ENCODE data around the gene CYP26B1.
"Not testable (repeated sequence)": the region's sequence is repeated elsewhere in the genome, so short reads cannot be mapped to it uniquely, and the experiment has no call there.

Gene CYP26B1

DNA sequence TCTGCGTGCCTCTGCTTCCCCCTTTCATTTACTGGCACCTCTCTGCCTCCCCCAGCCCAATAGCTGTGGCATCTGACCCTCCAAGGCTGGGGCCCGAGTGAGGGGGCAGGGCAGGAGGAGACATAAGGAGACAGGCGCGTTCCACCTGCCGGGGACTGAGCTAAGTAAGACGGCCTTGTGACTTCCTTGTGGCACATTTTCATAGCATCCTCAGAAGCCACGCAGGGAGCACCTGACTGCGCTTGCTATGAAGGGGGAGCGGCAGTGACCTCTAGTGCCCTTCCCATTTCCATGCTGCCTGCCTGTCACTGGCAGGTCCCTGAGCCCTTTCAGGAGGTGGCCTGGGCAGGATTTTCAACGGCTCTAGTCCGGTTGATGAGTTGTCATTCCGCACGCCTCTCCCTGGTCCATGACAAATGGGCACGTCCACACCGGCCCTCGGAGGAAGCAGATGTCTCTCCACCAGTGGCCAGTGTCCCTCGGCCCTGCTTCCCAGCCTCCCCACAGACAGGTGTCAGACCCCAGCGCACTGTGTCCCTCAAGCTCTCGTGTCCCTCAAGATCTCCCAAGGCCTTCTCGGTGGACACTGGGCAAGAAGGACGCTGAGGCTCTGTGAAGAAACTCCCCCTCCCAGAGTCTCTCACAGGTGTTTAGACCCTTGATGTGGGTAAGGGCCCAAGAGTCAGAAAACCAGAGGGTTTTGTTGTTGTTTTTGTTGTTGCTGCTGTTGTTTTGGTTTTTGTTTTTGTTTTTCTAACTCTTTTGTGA, 42.7 kb downstream of the CYP26B1 start:
- no peak for DNase-seq

DNA sequence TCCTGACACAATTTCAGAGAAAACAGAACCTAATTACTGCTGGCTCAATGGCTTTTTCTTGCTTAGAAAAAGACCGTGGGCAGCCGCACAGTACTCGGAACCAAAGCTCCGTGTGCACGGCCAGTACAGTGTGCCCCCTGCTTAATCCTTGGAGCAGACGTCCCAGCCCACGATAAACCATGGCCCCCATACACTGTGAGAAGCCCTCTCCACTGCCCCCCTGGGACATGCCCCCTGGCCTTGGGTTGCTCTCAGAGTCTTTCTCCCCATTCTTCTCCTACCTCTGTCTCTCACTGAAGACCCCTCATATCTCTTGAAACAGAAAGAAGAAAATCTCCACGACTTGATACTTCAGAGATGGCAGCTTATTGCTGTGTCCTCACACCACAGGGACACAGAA, 44.0 kb downstream of the CYP26B1 start:
- DNase-seq = no peak

DNA sequence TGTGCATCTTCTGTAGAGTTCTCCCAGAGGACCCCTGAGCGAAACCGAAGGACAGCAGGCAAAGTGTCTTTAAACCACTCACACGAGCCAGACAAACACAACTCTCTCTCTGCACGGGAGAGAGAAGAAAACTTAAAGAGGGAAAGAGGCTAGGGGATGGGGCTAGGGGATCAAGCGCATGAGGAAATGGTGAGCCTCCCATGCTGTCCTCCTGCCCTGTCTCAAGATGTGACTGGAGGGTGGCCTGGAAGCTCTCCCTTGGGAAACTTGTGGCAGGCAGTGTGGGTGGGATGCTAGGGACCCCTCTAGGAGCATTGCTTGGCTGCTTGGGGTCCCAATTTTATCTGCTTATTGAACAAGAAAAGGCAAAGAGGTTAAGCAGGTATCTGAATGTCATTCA, 44.5 kb downstream of the CYP26B1 start:
- DNase-seq = no peak

DNA sequence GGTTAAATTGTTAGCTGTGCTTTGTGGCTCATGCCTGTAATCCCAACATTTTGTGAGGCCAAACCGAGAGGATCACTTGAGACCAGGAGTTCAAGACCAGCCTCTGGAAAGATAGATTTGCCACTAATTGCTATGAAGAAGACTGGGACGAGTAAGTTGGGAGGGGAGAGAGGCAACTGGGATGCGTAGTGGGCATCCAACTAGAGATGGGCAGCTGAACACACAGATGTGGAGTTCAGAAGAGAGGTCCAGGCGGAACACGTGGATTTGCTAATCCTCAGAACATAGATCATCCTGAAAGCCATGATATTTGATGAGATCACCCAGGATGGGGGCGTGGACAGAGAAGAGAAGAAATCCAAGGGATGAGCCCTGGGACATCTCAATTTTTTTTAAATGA, 48.7 kb downstream of the CYP26B1 start:
- DNase-seq = no peak

DNA sequence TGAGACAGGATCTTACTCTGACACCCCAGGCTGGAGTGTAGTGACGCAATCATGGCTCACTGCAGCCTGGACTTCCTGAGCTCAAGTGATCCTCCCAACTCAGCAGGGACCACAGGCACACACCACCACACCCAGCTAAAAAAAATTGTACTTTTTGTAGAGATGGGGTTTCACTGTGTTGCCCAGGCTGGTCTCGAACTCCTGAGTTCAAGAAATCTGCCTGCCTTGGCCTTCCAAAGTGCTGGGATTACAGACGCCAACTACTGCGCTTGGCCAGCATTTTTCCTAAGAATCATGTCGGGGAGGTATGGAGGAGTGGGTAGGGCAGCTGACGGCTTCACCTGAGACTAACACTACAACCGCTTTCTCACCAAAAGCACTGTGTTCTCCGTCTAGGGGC, 50.4 kb downstream of the CYP26B1 start:
- no peak for DNase-seq

DNA sequence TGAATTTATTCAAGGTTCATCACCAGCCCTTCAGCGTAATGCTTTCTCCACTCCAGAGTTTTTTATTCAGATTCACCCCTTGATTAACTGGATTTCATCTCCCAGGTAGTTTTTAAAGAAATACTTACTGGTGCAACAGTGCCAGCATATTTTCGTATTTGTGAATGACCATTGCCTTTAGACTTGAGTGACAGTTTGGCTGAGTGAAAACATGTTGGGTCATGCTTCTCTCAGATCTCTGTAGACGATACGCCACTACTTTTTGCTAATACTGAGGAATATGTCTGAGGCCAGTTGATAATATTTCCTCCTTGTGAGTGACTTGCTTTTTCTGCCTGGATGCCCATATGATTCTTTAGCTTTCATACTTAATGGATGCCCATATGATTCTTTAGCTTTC, 51.5 kb downstream of the CYP26B1 start:
- DNase-seq = no peak

DNA sequence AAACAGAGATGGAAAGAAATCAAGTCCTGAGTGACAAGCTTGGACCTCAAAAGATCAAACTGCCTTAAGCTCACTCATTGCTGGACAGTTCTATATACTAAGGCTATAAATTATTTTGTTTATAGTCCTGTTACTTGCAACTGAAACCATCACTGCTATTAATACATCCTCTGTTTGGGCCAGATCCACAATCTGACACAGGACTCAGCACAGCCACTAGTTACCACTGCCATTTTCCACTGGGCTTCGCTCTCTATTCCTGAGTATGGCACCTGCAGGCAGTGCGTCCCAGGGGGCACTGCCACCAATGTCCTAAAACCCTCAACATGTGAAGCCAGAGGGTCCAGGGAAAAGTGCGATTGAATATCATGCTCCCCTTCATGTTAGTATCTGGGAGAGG, 52.3 kb downstream of the CYP26B1 start:
- DNase-seq = no peak

DNA sequence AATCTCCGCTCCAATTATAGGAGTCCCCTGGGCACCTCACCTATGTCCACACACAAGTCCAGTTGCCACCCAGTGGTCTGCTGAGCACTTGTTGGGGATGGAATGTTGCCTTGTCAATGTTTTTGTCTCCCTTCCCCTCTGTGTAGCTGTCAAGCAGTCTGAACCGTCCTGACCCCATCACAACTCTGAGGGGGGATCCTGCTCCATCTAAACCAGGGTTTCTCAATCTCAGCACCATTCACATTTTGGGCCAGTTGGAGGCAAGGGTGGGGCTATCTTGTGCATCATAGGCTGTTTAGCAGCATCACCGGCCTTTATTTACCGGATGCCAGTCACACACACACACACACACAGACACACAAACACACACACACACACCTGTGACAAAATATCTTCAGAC, 53.0 kb downstream of the CYP26B1 start:
- DNase-seq = no peak

DNA sequence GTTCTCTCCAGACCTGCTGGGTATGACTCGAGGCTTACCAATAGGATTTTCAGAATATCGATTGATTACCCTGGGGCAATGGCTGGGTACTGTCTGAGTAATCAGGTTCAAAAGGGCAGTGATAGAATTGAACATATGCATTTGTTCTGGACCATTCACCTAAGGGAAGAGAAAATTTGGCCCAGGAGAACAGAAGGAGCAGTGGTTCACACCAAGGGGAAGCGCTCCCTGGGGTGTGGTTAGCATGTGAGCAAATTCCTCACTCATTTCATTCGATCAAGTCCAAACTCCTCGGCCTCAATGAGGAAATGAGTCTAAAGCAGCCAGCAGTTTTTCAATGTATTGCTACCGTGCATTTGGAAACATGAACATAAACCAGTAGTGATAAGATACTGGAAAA, 55.6 kb downstream of the CYP26B1 start:
- DNase-seq = no peak

DNA sequence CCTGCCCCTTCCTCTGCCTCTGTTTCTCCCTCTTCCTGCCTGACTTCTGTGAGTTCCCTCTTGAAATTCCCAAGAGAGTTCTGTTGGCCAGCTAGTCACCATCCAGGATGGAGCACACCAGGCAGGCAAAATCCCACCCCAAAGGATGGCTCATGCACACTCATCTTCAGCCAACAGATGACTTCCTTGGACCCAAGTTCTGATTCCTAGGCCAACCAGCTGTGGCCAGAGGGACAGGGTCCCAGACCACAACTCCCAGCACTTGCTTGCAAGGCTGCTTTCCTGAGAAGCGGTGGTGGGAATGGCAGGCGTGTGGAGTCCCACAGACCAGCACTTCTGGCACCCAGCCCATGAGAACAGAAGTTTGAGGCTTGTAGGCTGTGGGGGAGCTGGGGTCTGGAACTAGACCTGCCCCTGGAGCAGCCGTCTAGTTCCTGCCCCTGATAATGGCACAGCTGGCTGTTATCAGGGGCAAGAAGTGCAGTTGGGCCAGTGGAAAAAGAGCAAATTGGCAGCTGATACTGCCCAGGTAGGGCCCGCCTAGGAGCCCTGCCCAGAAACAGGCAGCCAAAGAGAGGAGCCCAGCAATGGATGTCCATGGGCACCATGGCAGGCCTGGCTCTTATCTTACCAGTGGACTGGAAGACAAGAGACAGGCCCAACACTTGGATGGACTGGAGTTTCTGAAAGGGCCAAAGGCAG, 56.7 kb downstream of the CYP26B1 start:
- no peak for DNase-seq

DNA sequence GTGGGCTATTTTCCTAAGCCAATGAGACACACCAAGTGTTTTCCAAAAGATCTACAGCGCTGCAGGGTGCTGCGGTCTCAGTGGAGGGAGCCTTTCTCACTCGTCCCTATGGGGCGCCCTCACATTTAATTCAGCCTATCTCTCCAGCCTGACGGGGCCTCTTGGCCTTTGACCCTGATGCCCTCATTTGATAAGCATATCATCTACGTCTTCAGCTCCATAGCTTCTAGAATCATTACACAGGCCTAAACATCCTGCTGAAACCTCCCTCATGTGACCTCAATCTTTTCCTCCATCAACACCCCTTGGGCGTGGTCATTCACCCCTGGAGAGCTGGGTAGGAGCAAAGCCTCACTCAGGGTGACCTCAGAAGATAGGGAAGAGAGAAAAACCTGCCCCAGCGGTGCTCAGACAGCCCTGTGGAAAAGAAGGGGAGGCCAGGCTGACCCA, 57.4 kb downstream of the CYP26B1 start:
- DNase-seq = no peak

DNA sequence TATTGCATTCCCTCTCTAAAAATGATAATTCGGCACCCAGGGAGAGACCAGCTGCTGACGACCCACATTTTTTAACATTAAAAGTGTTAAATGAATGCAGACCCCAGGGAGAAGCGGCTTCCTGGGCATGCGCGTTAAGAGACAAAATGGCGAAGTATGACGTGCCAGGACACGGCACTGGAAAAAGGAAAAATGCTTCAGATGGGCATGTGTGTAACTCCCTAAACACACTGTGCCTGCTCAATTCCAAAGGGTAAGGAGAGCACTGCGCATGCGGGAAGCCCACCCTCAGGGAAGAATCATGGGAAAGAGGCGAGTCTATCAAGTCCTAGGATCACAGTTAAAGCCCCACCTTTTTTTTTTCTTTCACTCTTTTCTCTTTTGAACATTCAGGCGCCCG, 58.1 kb downstream of the CYP26B1 start:
- no peak for DNase-seq

DNA sequence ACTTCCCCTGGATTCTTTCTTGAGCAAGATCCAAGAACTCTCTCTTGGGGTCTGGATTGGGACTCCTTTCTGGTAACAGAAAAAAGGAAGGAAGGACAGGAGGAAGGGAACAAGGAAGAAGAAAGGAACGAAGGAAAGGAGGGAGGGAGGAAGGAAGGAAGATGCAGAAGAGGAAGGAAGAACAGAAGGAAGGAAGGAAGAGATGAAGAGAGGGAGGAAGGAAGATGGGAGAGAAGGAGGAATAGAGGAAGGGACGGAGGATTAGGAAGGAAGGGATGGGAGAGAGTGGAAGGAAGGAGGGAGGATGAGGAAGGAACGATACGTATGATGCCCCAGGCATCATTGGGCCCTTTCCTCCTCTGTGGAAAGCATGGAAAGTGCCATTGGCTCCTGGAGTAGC, 58.6 kb downstream of the CYP26B1 start:
- DNase-seq = no peak

DNA sequence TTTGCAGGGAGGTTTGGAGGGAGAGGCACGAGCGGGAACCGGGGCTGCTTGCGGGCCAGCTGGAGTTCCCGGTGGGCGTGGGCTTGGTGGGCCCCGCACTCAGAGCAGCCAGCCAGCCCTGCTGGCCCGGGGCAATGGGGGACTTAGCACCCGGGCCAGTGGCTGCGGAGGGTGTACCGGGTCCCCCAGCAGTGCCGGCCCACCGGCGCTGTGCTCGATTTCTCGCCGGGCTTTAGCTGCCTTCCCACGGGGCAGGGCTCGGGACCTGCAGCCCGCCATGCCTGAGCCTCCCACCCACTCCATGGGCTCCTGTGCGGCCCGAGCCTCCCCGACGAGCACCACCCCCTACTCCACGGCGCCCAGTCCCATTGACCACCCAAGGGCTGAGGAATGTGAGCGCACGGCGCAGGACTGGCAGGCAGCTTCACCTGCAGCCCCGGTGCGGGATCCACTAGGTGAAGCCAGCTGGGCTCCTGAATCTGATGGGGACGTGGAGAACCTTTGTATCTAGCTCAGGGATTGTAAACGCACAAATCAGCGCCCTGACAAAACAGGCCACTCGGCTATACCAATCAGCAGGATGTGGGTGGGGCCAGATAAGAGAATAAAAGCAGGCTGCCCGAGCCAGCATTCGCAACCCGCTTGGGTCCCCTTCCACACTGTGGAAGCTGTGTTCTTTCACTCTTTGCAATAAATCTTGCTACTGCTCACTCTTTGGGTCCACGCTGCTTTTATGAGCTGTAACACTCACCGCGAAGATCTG, 60.6 kb downstream of the CYP26B1 start:
- not testable (repeated sequence) for DNase-seq

DNA sequence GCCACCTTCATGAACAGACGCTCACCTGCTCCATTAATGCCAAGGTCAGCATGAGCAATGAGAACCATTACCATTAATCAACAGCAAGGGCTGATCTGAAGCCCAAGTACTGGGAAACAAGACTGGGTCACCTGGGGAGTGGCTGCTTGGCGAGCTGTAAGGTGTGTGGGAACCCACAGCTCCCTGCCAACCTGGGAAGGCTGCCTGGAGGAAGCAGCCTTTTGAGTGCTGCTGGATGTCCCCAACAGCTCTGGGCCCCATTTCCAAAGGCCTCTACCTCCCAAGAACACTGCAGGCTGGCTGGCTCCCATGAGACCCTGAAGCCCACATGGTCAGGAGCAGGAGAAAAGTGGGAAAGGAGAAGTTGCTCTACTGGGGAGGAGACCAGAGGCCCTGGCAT, 62.1 kb downstream of the CYP26B1 start:
- no peak for DNase-seq

DNA sequence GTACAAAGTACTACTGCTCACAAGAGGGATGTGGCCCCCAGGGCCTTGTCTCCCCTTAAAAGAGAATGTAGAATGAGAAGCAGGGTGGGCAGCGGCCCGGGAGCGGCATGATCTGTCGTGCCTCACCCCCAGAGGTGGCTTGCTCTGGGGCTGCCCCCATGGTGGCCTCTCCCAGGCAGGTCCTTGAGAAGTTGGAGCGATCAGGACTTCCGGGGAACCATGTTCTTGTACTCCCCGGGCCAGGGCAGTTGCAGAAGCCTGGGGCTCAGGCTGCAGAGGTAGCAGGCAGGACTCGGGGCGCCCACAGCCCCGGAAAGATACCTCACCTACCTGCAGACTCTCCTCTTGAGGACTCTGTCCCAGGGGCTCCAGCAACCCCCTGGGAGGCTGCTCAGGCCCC, 62.6 kb downstream of the CYP26B1 start:
- no peak for DNase-seq

DNA sequence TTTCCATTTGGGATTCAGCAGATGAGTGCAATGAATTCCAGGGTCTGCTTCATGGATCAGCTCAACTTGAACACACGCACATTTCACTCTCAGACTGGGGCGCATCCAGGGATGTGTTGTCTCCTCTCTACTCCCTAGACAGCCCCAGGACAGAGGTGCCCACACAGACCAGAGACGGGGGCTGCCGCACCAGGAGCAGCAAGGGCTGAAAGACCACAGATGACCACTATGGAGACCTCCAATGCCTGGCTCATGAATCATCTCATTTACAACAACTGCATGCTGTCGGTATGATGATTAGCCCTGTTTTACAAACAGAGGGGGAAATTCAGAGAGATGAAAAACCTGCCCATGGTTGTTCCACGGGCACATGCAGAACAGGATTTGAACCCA, 63.1 kb downstream of the CYP26B1 start:
- no peak for DNase-seq

DNA sequence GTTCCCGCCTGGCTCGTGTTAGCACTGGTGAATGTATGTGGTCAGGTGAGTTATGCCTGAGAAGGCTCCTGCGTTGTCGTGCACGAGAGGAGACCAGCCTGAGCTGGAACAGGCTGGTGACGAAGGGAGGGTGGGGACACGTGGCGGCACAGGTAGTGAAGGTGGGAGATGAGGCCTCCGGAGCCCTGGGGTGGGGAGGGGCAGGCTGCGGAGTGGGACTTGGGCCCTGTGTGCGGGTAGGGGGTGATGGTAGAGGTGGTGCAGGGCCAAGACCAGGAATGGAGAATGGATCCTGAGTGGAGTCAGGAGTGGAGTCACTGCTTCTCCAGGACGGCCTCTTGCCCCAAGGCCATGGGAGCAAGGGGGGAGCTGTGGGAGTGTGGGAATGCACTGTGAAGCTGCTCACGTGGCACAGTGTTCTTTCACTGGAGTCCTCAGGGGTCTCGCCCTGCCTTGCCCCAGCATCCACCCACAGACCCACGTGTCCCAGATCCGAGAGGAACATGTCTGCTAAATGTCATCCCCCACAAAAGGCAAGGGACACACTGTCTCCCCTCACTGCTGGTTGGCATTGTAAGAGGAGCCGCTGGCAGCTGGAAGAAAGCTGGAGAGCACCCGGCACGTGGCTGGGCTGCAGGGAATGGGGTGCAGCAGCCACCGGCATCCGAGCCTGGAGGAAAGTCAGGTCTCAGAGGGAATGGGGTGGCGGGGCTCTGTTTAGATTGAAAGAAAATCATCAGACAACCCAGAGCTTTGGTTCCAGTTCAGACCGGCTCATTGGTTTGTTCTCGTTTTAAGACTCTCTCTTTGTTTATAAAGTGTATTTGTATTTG, 63.7 kb downstream of the CYP26B1 start:
- DNase-seq = no peak

DNA sequence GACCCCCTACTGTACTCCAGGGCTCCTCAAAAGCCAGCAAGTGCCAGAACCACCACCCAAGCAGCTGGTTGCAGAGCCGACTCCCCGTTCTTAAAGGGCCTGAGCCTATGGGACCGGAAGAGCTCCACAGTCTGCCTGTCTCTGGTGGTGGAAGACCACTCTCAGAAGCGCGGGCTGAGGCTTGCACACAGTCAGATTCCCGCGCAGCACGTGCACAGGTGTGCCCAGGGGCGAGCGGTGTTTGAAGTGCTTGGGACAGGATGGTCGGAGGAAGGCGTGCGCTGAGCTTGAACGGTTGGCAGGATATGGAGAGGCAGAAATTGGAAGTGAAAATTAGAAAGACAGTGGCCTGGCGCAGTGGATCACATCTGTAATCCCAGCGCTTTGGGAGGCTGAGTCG, 64.8 kb downstream of the CYP26B1 start:
- no peak for DNase-seq

DNA sequence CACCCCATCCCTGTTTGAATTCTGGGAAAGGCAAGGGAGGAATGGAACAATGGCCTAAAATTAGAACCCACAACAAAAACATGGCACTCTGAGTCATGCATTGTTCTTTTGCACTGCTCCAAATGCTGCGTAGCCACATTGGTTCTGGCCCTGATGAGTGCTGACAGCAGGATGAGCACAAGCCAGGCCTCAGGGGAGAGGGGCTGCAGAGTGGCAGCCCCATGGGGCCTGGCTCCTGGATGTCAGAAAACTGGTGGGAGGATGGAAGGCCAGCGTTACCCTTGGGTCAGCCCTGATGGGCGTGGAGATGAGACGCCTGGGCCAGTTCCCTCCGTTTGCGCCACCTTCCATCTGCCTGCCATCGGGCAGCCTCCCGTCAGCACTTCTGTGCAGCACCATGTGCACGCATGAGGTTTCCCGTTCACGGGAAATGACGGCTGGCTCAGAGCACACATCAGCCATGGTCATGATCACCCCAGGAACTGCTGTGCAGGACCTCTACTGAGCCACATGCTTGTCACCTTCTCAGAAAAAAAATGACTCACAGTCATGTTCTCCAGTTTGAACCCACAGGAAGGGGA, 65.6 kb downstream of the CYP26B1 start:
- no peak for DNase-seq

DNA sequence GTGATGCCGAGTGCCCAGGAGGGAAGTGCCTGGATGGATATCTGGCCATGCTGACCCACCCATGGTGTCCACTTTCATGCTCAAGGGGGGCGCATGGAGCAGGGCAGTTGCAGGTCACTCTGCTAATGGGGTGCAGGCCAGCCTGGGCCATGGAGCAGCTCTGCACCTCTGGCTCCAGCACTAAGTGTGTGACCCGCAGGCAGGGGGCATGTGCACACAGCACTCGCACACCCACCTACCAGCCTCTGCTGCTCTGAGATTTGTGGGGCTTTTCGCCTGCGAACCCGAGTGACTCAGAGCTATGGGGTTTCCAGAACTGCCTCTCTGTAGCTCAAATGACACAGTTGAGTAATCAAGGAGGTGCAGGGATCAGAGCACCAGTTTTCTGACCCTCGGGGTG, 66.2 kb downstream of the CYP26B1 start:
- no peak for DNase-seq

DNA sequence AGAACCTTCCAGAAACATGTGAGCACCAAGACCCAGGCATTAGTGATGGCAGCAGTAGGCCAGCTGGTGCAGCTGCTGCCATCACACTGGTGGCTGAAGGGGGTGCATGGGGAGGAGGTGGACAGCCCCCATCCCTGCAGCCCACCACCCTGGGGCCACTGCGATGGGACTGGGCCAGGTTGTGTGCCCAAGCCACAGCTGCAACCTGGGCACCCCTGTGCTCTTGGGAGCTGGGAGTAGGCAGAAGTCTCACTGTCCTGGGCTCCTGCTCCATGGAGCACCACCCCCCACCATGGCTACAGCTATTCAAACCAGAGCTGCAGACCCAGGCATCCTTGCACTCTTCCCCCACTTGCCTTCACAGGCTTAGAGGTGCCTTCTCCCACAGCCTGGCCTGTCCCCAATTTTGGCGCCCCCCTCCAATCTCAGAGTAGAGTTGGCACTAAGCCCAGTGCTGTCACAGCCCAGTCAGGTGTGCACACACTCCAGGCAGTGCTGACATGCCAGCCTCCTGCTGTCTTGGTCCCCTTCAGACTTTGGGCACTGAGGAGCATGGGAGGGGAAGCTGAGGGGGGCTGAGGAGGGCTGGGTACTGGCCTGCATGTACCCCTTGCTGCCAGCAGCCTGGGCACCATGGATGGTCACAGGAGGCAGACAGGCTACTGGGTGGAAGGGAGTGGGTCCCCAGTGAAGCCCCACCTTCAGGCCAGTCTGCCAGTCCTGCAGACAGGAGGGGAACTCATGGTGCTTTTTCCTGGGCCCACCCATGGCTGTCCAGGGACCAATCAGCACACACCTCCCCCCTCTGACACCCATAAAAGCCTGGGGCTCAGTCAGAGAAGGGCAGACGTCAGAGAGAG, 67.1 kb downstream of the CYP26B1 start:
- no peak for DNase-seq

Data from activated effector memory CD4-positive, alpha-beta T cell treated with anti-CD3 and anti-CD28 coated beads, Interleukin-2, amount 50 U/mL, for 16 hours (primary cell).